Hepatocyte (in vitro differentiated cells): ENCODE data around the gene BMAL2.

ENCODE experiments used
- CTCF ChIP-seq: fragments of 200-600 bp; sonication (generic); IDR thresholded peaks from 2 replicates; pipeline ENCODE4 v1.5.1; 2016; ENCODE audit warnings: antibody characterized with exemption, mild to moderate bottlenecking; ENCODE audit not compliant: poor library complexity
- EZH2 ChIP-seq: fragments of 200-600 bp; sonication (generic); IDR thresholded peaks from 2 replicates; pipeline ENCODE4 v1.6.1; 2016; ENCODE audit warnings: antibody characterized with exemption, mild to moderate bottlenecking, borderline replicate concordance

- no peak for TF ChIP-seq CTCF
- no peak for TF ChIP-seq EZH2
Observed at GRCh38 chr12:27297566-27297965, 35.1 kb upstream of the BMAL2 start.
